GM06990 (cell line): ENCODE results near the gene SPATA13.

Source experiments
- DNase-seq: peaks from one replicate; pipeline ENCODE4 v3.0.0-alpha.2; 2011; ENCODE audit not compliant: insufficient read length; ENCODE audit errors: extremely low read depth
- H3K27me3 ChIP-seq: replicated peaks from 2 replicates; pipeline ENCODE4 v1.6.0; 2011; ENCODE audit warnings: low read length; ENCODE audit not compliant: control insufficient read depth, insufficient read depth
- H3K36me3 ChIP-seq: 2 replicates; pipeline ENCODE4 v1.5.1; 2011; ENCODE audit warnings: low read length; ENCODE audit not compliant: control insufficient read depth, insufficient read depth
- H3K4me3 ChIP-seq: replicated peaks from 2 replicates; pipeline ENCODE4 v1.5.1; 2011; ENCODE audit warnings: low read depth, mild to moderate bottlenecking, control low read depth, low read length
- TF ChIP-seq, protein P1 (sequence below): IDR thresholded peaks from 2 replicates; pipeline ENCODE4 v1.5.1; 2011; ENCODE audit warnings: low read length, control low read depth, mild to moderate bottlenecking, inconsistent platforms; ENCODE audit not compliant: insufficient read depth, poor library complexity, severe bottlenecking

Gene SPATA13

DNA sequence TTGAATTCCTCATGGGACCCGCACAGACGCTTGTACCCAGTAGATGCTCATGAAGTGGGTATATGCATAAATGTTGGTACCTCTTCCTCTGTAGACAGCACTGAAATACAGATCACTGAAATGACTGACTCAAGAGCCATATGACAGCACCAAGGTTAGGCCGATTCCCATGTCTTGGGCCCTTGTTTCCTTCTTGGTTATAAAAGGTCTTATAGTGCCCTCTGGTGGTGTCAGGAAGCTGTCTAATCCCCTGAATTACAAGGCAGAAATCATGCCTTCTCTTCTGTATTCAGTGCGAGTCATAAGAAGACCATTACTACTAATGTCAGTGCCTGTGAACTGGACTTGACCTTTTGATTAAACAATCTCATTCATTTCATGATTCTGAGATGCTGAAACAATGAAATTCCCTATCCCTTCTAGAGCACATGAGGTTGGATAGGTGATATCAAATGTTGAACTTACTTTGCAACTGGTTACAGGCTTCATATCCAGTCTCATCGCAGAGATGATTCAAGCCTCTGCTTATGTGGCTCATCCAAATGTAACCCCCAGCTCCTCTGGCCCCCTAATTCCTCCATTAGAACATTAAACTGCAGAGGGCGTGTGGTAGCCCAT, 59.7 kb downstream of the SPATA13 start:
- Histone ChIP-seq H3K27me3 (no peaks in the 10 kb centered on the region; the same call in 1 of the 2 replicates), H3K36me3 (no peaks in the 10 kb centered on the region), H3K4me3 (no peak overlapping the region)
- TF ChIP-seq, protein P1, sequence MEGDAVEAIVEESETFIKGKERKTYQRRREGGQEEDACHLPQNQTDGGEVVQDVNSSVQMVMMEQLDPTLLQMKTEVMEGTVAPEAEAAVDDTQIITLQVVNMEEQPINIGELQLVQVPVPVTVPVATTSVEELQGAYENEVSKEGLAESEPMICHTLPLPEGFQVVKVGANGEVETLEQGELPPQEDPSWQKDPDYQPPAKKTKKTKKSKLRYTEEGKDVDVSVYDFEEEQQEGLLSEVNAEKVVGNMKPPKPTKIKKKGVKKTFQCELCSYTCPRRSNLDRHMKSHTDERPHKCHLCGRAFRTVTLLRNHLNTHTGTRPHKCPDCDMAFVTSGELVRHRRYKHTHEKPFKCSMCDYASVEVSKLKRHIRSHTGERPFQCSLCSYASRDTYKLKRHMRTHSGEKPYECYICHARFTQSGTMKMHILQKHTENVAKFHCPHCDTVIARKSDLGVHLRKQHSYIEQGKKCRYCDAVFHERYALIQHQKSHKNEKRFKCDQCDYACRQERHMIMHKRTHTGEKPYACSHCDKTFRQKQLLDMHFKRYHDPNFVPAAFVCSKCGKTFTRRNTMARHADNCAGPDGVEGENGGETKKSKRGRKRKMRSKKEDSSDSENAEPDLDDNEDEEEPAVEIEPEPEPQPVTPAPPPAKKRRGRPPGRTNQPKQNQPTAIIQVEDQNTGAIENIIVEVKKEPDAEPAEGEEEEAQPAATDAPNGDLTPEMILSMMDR, result peak; percentile 58
- DNase-seq, result peak; percentile 35

DNA sequence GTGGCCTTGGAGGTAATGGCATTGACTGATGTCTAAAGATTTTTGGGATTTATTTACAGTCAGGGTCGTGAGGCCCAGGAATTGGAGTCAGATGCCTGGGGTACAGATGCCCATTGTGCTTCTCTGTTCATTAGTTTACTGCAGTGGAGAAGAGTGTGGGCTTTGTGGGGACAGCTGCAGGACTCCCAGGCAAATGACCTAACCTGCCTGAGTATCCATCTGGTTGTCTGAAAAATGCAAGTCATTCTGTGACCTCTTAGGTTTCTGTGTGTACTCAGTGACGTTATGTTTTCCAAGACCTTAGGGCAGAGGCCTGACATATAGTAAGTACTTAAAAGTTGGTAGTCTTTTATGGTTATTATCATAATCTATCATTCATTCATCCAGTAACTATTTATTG, 60.5 kb downstream of the SPATA13 start:
- H3K4me3 ChIP-seq, result no peak overlapping the region
- no peak for DNase-seq

DNA sequence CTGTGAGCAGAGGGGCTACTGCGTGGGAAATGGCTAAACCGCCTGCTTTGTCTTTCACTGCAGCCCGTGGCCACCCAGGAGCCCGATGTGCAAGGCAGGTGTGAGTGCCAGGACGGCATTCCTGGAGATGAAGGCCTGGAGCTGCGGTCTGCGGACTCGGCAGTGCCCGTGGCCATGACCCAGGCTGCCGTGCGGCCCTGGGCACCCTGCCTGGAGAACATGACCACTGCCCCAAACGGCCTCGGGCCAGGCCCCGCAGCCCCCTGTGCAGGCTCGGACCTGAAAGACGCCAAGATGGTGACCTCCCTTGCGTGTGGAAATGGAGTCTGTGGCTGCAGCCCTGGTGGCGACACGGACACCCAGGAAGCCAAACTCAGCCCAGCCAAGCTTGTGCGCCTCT, 62.2 kb downstream of the SPATA13 start:
- no peaks in the 10 kb centered on the region for H3K36me3 ChIP-seq
- H3K4me3 ChIP-seq, result no peak overlapping the region
- DNase-seq, result no peak
- TF ChIP-seq, protein P1, result no peak
- no peaks in the 10 kb centered on the region; the same call in 1 of the 2 replicates for H3K27me3 ChIP-seq

More for the DNA sequence above, 60.5 kb downstream of the SPATA13 start:
- Histone ChIP-seq H3K36me3 (no peaks in the 10 kb centered on the region), H3K27me3 (no peaks in the 10 kb centered on the region; the same call in 1 of the 2 replicates)
- TF ChIP-seq, protein P1, result no peak

DNA sequence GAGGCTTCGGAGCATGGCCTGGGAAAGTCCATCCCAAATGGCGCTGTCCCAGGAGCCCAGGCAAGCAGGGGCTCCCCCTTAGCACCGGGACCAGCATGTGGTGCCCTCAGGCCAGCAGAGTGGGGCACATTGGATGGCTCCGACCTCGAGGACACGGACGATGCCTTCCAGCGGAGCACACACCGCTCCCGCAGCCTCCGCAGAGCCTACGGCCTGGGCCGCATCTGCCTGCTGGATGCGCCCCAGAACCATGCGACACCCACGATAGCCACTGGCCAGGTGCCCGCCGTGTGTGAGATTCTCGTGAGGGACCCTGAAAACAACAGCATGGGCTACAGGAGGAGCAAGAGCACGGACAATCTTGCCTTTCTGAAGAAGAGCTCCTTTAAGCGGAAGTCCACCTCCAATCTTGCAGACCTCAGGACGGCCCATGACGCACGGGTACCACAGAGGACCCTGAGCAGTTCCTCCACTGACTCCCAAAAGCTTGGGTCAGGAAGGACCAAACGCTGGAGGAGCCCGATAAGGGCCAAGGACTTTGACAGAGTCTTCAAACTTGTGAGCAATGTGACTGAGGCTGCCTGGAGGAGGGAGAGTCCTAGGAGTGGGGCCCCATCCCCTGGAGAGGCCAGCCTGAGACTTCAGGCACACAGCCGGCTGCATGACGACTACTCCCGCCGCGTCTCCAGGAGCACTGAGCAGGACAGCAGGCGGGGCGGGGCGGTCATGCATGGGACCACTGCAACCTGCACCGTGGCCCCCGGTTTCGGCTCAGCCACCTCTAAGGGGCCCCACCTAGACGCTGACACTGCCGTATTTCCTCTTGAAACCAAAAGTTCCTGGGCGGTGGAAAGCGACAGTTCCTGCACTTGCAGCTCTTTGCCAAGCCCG, 63.1 kb downstream of the SPATA13 start:
- TF ChIP-seq, protein P1, result no peak
- H3K36me3 ChIP-seq, result no peaks in the 10 kb centered on the region

DNA sequence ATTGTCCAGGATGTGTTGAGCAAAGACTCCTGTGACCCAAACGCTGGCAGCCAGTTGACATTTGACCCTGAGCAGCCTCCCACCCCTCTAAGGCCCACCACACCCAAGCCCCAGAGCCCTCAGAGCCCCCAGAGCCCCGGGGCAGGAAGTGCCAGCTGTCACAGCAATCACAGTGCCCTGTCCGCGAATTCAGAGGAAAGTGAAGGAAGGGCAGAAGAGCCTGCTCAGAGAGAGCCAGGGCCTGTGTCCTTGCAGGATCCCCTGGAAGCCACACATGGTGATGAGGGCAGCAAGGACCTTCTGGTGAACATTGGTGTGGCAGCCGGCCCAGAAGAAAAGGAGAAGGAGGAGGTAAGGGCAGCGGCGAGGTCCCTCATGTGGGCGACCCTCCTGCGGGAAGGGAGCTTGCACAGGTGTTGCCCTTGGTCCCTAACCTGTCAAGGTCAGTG, 63.7 kb downstream of the SPATA13 start:
- H3K4me3 ChIP-seq, result peak overlapping the region; percentile 43
- no peaks in the 10 kb centered on the region for H3K36me3 ChIP-seq

More for the DNA sequence above, 63.1 kb downstream of the SPATA13 start:
- H3K27me3 ChIP-seq, result no peaks in the 10 kb centered on the region; the same call in 1 of the 2 replicates
- DNase-seq, result peak; percentile 65
- H3K4me3 ChIP-seq, result peak overlapping the region; percentile 43

More for the DNA sequence above, 63.7 kb downstream of the SPATA13 start:
- TF ChIP-seq, protein P1, result no peak
- no peaks in the 10 kb centered on the region; the same call in 1 of the 2 replicates for H3K27me3 ChIP-seq
- DNase-seq, result no peak
